ENCODE results near the gene REST. TPM values are rescaled to one million over a fixed set of nuclear protein-coding genes. Genes with fewer than 3 reads are reported as not detected.

REST gene
- total RNA-seq, result 34.8 and 58.8 TPM in 2 replicates

GRCh38 chr4:56907489-56908205, at the start of gene REST:
REST (plus strand) TSS chr4:56907900; CDS start chr4:56910639, 2,739 bp downstream.

GRCh38 chr4:56977321-56978012, 69.8 kb downstream of the REST start, which contains the start of gene NOA1:
NOA1 (minus strand) TSS chr4:56977606; CDS start chr4:56977585, 21 bp downstream.

GRCh38 chr4:56978750-56979303, 71.1 kb downstream of the REST start, which contains the start of gene POLR2B:
POLR2B (plus strand) TSS chr4:56978896; CDS start chr4:56978986, 90 bp downstream.

Small RNAs within 50 kb of the gene (small RNA-seq; reads per million reads assigned to genes)
- not detected for gene RNU6-998P (ENCODE audit: low replicate concordance)

Other genes with a start within 250 kb of the REST start
- 1.7 TPM in 1 of 2 replicates, not detected in the other for gene HOPX, start 226.6 kb upstream of the REST start, total RNA-seq
- not detected in 2 replicates for gene SPINK2, start 86.2 kb upstream of the REST start, total RNA-seq
- 20.5 and 27.6 TPM in 2 replicates for gene NOA1, start 69.7 kb downstream of the REST start, total RNA-seq
- 114 and 135 TPM in 2 replicates for gene POLR2B, start 71.0 kb downstream of the REST start, total RNA-seq
- gene IGFBP7, start 202.5 kb downstream of the REST start, total RNA-seq, result 311 and 330 TPM in 2 replicates

Data from placental pericyte (primary cell).